SK-N-SH (cell line): ENCODE measurements around the gene SLF2. TPM values are rescaled to one million over a fixed set of nuclear protein-coding genes. Genes with fewer than 3 reads are reported as not detected.

Source experiments
- CTCF ChIA-PET: fragments of 300-600, 350-600 bp; formaldehyde crosslinking; extraction: SDS; loops from one replicate; lab custom pipeline; 2021; lab: Yijun Ruan, JAX
- POLR2A ChIA-PET: fragments of 350-600 bp; sonication (Branson Sonifier 250); formaldehyde crosslinking; extraction: SDS; loops from one replicate; lab custom pipeline; 2020; ENCODE audit warnings: antibody characterized with exemption, inconsistent platforms; lab: Yijun Ruan, JAX
- DNase-seq: peaks from one replicate; pipeline ENCODE4 v3.0.0; 2012
- H2AFZ ChIP-seq: fragments of 200-600 bp; sonication (generic); 2 replicates; pipeline ENCODE4 v1.8.1; 2016; ENCODE audit warnings: antibody characterized with exemption, mild to moderate bottlenecking, low read depth
- H3F3A ChIP-seq: fragments of 200-600 bp; sonication (generic); replicated peaks from 2 replicates; pipeline ENCODE3; 2016; ENCODE audit warnings: antibody characterized with exemption, mild to moderate bottlenecking; ENCODE audit not compliant: insufficient read depth
- H3K27ac ChIP-seq, 2 experiments: fragments of 200-500 bp in 1 of 2; fragments of 200-600 bp in 1 of 2; sonication (Bioruptor generic) in 1 of 2; sonication (generic), shearing (Covaris generic) in 1 of 2; 2 replicates each; pipeline versions ENCODE4 v1.5.1 to v1.6.1; 2014 to 2016; ENCODE audit warnings: low read depth in 2 of 2, inconsistent platforms in 1 of 2, low read length in 1 of 2, mild to moderate bottlenecking in 1 of 2, mixed read lengths in 1 of 2
- H3K27me3 ChIP-seq: fragments of 200-600 bp; sonication (generic), shearing (Covaris generic); 2 replicates; pipeline ENCODE4 v1.6.1; 2016; ENCODE audit warnings: mixed run types; ENCODE audit not compliant: insufficient read depth
- H3K36me3 ChIP-seq, 2 experiments: fragments of 200-500 bp in 1 of 2; fragments of 200-600 bp in 1 of 2; sonication (Bioruptor generic) in 1 of 2; sonication (generic) in 1 of 2; replicated peaks in 1 of 2; 2 replicates each; pipeline versions ENCODE3 to v1.5.1; 2014 to 2016; ENCODE audit warnings: low read length in 1 of 2, mild to moderate bottlenecking in 1 of 2; ENCODE audit not compliant: insufficient read depth in 2 of 2, control insufficient read depth in 1 of 2
- H3K4me1 ChIP-seq, 2 experiments: fragments of 200-500 bp in 1 of 2; fragments of 200-600 bp in 1 of 2; sonication (Bioruptor generic) in 1 of 2; sonication (generic), shearing (Covaris generic) in 1 of 2; 2 replicates each; pipeline versions ENCODE4 v1.5.1 to v1.6.1; 2014 to 2016; ENCODE audit warnings: low read depth in 1 of 2, low read length in 1 of 2, mixed run types in 1 of 2; ENCODE audit not compliant: insufficient read depth in 2 of 2, control insufficient read depth in 1 of 2
- H3K4me2 ChIP-seq: fragments of 200-600 bp; sonication (generic), shearing (Covaris generic); 2 replicates; pipeline ENCODE4 v1.6.1; 2017; ENCODE audit warnings: mixed run types
- H3K4me3 ChIP-seq, 2 experiments: fragments of 200-500 bp in 1 of 2; fragments of 200-600 bp in 1 of 2; sonication (Bioruptor generic) in 1 of 2; sonication (generic), shearing (Covaris generic) in 1 of 2; 2 replicates each; pipeline versions ENCODE4 v1.5.1 to v1.8.1; 2014 to 2016; ENCODE audit warnings: low read depth in 2 of 2, inconsistent platforms in 1 of 2, low read length in 1 of 2, mild to moderate bottlenecking in 1 of 2, mixed read lengths in 1 of 2, moderate library complexity in 1 of 2
- H3K79me2 ChIP-seq: fragments of 200-600 bp; sonication (generic); 2 replicates; pipeline ENCODE4 v1.8.1; 2017; ENCODE audit warnings: mild to moderate bottlenecking; ENCODE audit not compliant: insufficient read depth
- H3K9ac ChIP-seq: fragments of 200-600 bp; sonication (generic); 2 replicates; pipeline ENCODE4 v1.6.1; 2017; ENCODE audit warnings: mixed run types
- H3K9me2 ChIP-seq: fragments of 200-600 bp; sonication (generic); 2 replicates; pipeline ENCODE4 v1.6.1; 2017; ENCODE audit warnings: mixed run types
- H3K9me3 ChIP-seq: fragments of 200-600 bp; sonication (generic); 2 replicates; pipeline ENCODE4 v1.6.1; 2017; ENCODE audit warnings: mixed run types, mild to moderate bottlenecking, moderate library complexity
- H4K20me1 ChIP-seq: fragments of 200-600 bp; sonication (generic); 2 replicates; pipeline ENCODE4 v1.6.1; 2017; ENCODE audit warnings: mild to moderate bottlenecking, mixed run types; ENCODE audit not compliant: insufficient read depth
- CHD2 ChIP-seq: fragments of 150-350 bp; IDR thresholded peaks from 2 replicates; pipeline ENCODE4 v1.6.1; 2018; ENCODE audit warnings: low read length; ENCODE audit not compliant: partially characterized antibody
- CTCF ChIP-seq: fragments of 200-600 bp; sonication (generic); IDR thresholded peaks from 2 replicates; pipeline ENCODE4 v1.6.1; 2017; ENCODE audit warnings: antibody characterized with exemption, mild to moderate bottlenecking, moderate library complexity
- ELF1 ChIP-seq: IDR thresholded peaks from 2 replicates; pipeline ENCODE4 v1.4.0; 2012
- FOSL2 ChIP-seq: IDR thresholded peaks from 2 replicates; pipeline ENCODE4 v1.4.0; 2012; ENCODE audit warnings: low read depth, mild to moderate bottlenecking, moderate library complexity, borderline replicate concordance
- FOXM1 ChIP-seq: IDR thresholded peaks from 2 replicates; pipeline ENCODE4 v1.4.0; 2012; ENCODE audit warnings: low read depth, mild to moderate bottlenecking
- GABPA ChIP-seq: IDR thresholded peaks from 2 replicates; pipeline ENCODE4 v1.4.0; 2012; ENCODE audit warnings: low read depth, mild to moderate bottlenecking
- GATA2 ChIP-seq: sonication (generic); formaldehyde crosslinking; IDR thresholded peaks from 2 replicates; pipeline ENCODE4 v1.5.0; 2020; ENCODE audit warnings: mild to moderate bottlenecking, missing genetic modification reagents
- JUND ChIP-seq: IDR thresholded peaks from 2 replicates; pipeline ENCODE4 v1.4.0; 2012
- MAX ChIP-seq: IDR thresholded peaks from 2 replicates; pipeline ENCODE4 v1.4.0; 2012; ENCODE audit warnings: low read depth
- MEF2A ChIP-seq: IDR thresholded peaks from 2 replicates; pipeline ENCODE4 v1.4.0; 2012; ENCODE audit warnings: low read depth, borderline replicate concordance
- NRF1 ChIP-seq: IDR thresholded peaks from 2 replicates; pipeline ENCODE4 v1.6.1; 2012; ENCODE audit warnings: low read depth, mild to moderate bottlenecking, low read length
- PBX3 ChIP-seq: IDR thresholded peaks from 2 replicates; pipeline ENCODE4; 2012
- RCOR1 ChIP-seq: fragments of 150-350 bp; IDR thresholded peaks from 2 replicates; pipeline ENCODE4 v1.6.1; 2017; ENCODE audit warnings: antibody characterized with exemption, low read length
- RFX5 ChIP-seq: IDR thresholded peaks from 2 replicates; pipeline ENCODE4 v1.6.1; 2012; ENCODE audit warnings: mild to moderate bottlenecking, improper control_type of control experiment, low read length
- TAF1 ChIP-seq: IDR thresholded peaks from 2 replicates; pipeline ENCODE4 v1.6.1; 2012; ENCODE audit warnings: low read depth, mild to moderate bottlenecking, low read length, moderate library complexity, borderline replicate concordance
- TCF12 ChIP-seq: IDR thresholded peaks from 2 replicates; pipeline ENCODE4 v1.4.0; 2012
- TEAD4 ChIP-seq: IDR thresholded peaks from 2 replicates; pipeline ENCODE4 v1.4.0; 2012; ENCODE audit warnings: mild to moderate bottlenecking, borderline replicate concordance; ENCODE audit not compliant: insufficient read depth
- USF1 ChIP-seq: IDR thresholded peaks from 2 replicates; pipeline ENCODE4 v1.4.0; 2012; ENCODE audit warnings: low read depth, borderline replicate concordance
- ZBTB33 ChIP-seq: IDR thresholded peaks from 2 replicates; pipeline ENCODE4 v1.4.0; 2012; ENCODE audit warnings: low read depth, borderline replicate concordance
- whole genome bisulfite sequencing: methylation state at CpG from one replicate; pipeline ENCODE4 v1.1.6; 2017; ENCODE audit warnings: low lambda C conversion rate; 5-methylcytosine and 5-hydroxymethylcytosine counted together
- polyA plus RNA-seq, 3 experiments: library from polyadenylated mRNA; depleted of rRNA; stranded (reverse); fragments of >200 nt; gene quantifications; 2 replicates each; pipeline ENCODE4 v1.2.3, GENCODE V29; 2012

Gene SLF2
- polyA plus RNA-seq, 1 of the 3 experiments (the other 2 are of a cell fraction) = 6.3 TPM

- WGBS = 76% methylated on average over 12 of the region's 13 CpGs
- Histone ChIP-seq H3K79me2 (no peaks in the 10 kb centered on the region), H3K27ac (no peak overlapping the region), H4K20me1 (no peaks in the 10 kb centered on the region), H3K9me2 (no peaks in the 10 kb centered on the region), H3K9ac (no peak overlapping the region), H3K4me3 (no peak overlapping the region), H3K4me1 (peaks cover 4 to 19% of the 10 kb centered on the region in 2 experiments; a peak in 2 of 4 replicates), H3K27me3 (no peaks in the 10 kb centered on the region), H2AFZ (no peak overlapping the region), H3F3A (peaks cover 3% of the 10 kb centered on the region), H3K9me3 (no peaks in the 10 kb centered on the region), H3K4me2 (no peak overlapping the region), H3K36me3 (no peaks in the 10 kb centered on the region)
- no peak for DNase-seq
- TF ChIP-seq PBX3 = no peak
- no peak for TF ChIP-seq CTCF
- POLR2A ChIA-PET = interaction anchor here (0.9 kb wide), 1 partner anchor 9 kb away, joined by 3 read pairs; no protein-coding TSS in a partner anchor
- CTCF ChIA-PET = interaction anchor here (0.6 to 1.4 kb wide), 4 partner anchors 24 to 49 kb away, joined by 3 to 4 read pairs (median 3); no protein-coding TSS in a partner anchor
These were observed 59.5 kb downstream of the SLF2 start for GRCh38 chr10:100972115-100972903.

- peaks cover 4 to 19% of the 10 kb centered on the region in 2 experiments; a peak in 2 of 4 replicates for H3K4me1 ChIP-seq
- H3F3A ChIP-seq = peaks cover 3% of the 10 kb centered on the region
- POLR2A ChIA-PET = no interaction called here
- no peak for DNase-seq
- no peaks in the 10 kb centered on the region for H3K9me2 ChIP-seq
- CTCF ChIA-PET = interaction anchor here (0.6 to 1.4 kb wide), 4 partner anchors 24 to 49 kb away, joined by 3 to 4 read pairs (median 3); no protein-coding TSS in a partner anchor
- H3K79me2 ChIP-seq = no peaks in the 10 kb centered on the region
- no peaks in the 10 kb centered on the region for H4K20me1 ChIP-seq
- whole genome bisulfite sequencing = 94% methylated on average over 5 of the region's 6 CpGs
- H3K27me3 ChIP-seq = no peaks in the 10 kb centered on the region
- H3K27ac ChIP-seq = no peak overlapping the region
- no peaks in the 10 kb centered on the region for H3K36me3 ChIP-seq
- H3K9ac ChIP-seq = no peak overlapping the region
- H3K9me3 ChIP-seq = no peaks in the 10 kb centered on the region
- no peak overlapping the region for H2AFZ ChIP-seq
- no peak overlapping the region for H3K4me2 ChIP-seq
- no peak overlapping the region for H3K4me3 ChIP-seq
- TF ChIP-seq CHD2 (no peak), GATA2 (CRISPR knock-in tag) (no peak), GABPA (no peak), TAF1 (no peak), JUND (no peak), USF1 (no peak), TCF12 (no peak), MAX (no peak), MEF2A (no peak), FOSL2 (no peak), FOXM1 (no peak), RFX5 (no peak), TEAD4 (no peak), NRF1 (no peak), RCOR1 (no peak), ELF1 (no peak), PBX3 (no peak), ZBTB33 (no peak)
These were observed 60.3 kb downstream of the SLF2 start for GRCh38 chr10:100972904-100973535.
